ENCODE data around the gene CDON. TPM values are rescaled to one million over a fixed set of nuclear protein-coding genes. Genes with fewer than 3 reads are reported as not detected.

Gene CDON
- total and polyA plus RNA-seq, 4 donors: 1.5 to 25.6 (median 9.9) TPM

DNA sequence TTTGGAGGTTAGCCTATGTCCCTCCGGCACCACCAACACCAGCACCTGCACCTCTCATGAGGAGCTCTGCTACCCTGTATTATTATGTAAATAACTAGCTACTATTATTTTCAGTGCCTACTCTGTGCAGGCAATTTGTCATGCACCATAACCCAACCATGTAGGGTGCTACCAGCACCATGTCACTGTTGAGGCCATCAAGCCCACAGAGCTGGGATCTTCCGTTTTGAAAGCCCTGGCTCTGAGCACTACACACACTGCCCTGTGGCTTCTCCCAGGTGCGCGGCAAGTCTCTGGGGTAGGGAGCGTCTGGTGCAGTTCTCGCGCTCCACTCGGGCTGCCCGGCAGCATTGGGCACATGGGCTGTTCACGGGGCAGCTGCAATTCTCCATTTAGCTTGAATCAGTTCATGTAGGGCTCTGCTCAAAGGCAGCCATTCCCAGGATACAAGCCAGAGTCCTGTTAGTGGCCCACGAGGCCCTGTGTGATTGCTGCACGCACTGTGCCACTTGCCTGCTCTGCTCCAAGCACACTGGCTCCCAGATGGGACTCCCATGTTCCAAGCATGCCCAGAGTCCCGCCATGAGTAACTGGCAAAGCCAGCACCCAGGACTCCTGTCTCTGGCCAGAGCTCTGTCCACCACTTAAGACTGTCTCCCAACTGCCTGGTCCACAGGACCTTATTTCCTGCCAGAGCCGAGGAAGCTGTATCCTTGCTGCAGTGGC, 42.5 kb upstream of the CDON start:
- H3K9me3 ChIP-seq (ENCODE audit: control insufficient read depth in 4 of 4, insufficient read depth in 3 of 4, low read length in 3 of 4): no peaks in the 10 kb centered on the region
- no peak overlapping the region for H3K9ac ChIP-seq (ENCODE audit: insufficient read depth in 1 of 2, low read length in 2 of 2)
- no peak overlapping the region for H3K27ac ChIP-seq (ENCODE audit: low read depth in 1 of 2, low read length in 1 of 2)
- 85 to 95% methylated on average over 14 of the region's 14 CpGs for WGBS, 2 donors
- H3K27me3 ChIP-seq (ENCODE audit: control insufficient read depth in 3 of 3, insufficient read depth in 3 of 3, low read length in 2 of 3): no peaks in the 10 kb centered on the region
- H3K36me3 ChIP-seq (ENCODE audit: control insufficient read depth in 4 of 4, insufficient read depth in 4 of 4, low read length in 4 of 4): no peaks in the 10 kb centered on the region
- no peak overlapping the region for H3K4me3 ChIP-seq
- TF ChIP-seq, protein P1, sequence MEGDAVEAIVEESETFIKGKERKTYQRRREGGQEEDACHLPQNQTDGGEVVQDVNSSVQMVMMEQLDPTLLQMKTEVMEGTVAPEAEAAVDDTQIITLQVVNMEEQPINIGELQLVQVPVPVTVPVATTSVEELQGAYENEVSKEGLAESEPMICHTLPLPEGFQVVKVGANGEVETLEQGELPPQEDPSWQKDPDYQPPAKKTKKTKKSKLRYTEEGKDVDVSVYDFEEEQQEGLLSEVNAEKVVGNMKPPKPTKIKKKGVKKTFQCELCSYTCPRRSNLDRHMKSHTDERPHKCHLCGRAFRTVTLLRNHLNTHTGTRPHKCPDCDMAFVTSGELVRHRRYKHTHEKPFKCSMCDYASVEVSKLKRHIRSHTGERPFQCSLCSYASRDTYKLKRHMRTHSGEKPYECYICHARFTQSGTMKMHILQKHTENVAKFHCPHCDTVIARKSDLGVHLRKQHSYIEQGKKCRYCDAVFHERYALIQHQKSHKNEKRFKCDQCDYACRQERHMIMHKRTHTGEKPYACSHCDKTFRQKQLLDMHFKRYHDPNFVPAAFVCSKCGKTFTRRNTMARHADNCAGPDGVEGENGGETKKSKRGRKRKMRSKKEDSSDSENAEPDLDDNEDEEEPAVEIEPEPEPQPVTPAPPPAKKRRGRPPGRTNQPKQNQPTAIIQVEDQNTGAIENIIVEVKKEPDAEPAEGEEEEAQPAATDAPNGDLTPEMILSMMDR (IDR thresholded peaks at IDR 0.05; ENCODE audit: control extremely low read depth, extremely low read depth): no peak
- H3K4me1 ChIP-seq (ENCODE audit: control insufficient read depth in 5 of 5, insufficient read depth in 5 of 5, low read length in 5 of 5): peaks cover 3 to 24% (median 6%) of the 10 kb centered on the region in 5 donors
- no peak for DNase-seq
- no peak for ATAC-seq (ENCODE audit: insufficient read depth, low FRiP score)

GRCh38 chr11:126104420-126104819, 41.8 kb upstream of the CDON start:
- no peak overlapping the region for H3K27ac ChIP-seq (ENCODE audit: low read depth in 1 of 2, low read length in 1 of 2)
- peaks cover 3 to 24% (median 6%) of the 10 kb centered on the region in 5 donors for H3K4me1 ChIP-seq (ENCODE audit: control insufficient read depth in 5 of 5, insufficient read depth in 5 of 5, low read length in 5 of 5)
- H3K36me3 ChIP-seq (ENCODE audit: control insufficient read depth in 4 of 4, insufficient read depth in 4 of 4, low read length in 4 of 4): no peaks in the 10 kb centered on the region
- no peaks in the 10 kb centered on the region for H3K9me3 ChIP-seq (ENCODE audit: control insufficient read depth in 4 of 4, insufficient read depth in 3 of 4, low read length in 3 of 4)
- WGBS, 2 donors: 65 to 70% methylated on average over 6 of the region's 6 CpGs
- TF ChIP-seq, protein P1 (IDR thresholded peaks at IDR 0.05; ENCODE audit: control extremely low read depth, extremely low read depth): no peak
- no peak overlapping the region for H3K9ac ChIP-seq (ENCODE audit: insufficient read depth in 1 of 2, low read length in 2 of 2)
- DNase-seq (no peak), ATAC-seq (ENCODE audit: insufficient read depth, low FRiP score) (no peak)
- no peak overlapping the region for H3K4me3 ChIP-seq
- H3K27me3 ChIP-seq (ENCODE audit: control insufficient read depth in 3 of 3, insufficient read depth in 3 of 3, low read length in 2 of 3): no peaks in the 10 kb centered on the region

GRCh38 chr11:126103150-126103549, 40.5 kb upstream of the CDON start:
- TF ChIP-seq, protein P1 (IDR thresholded peaks at IDR 0.05; ENCODE audit: control extremely low read depth, extremely low read depth): no peak
- Histone ChIP-seq H3K9me3 (ENCODE audit: control insufficient read depth in 4 of 4, insufficient read depth in 3 of 4, low read length in 3 of 4) (no peaks in the 10 kb centered on the region), H3K4me3 (no peak overlapping the region), H3K27me3 (ENCODE audit: control insufficient read depth in 3 of 3, insufficient read depth in 3 of 3, low read length in 2 of 3) (no peaks in the 10 kb centered on the region), H3K27ac (ENCODE audit: low read depth in 1 of 2, low read length in 1 of 2) (peak overlapping the region in 1 of 2 donors; percentile 65), H3K4me1 (ENCODE audit: control insufficient read depth in 5 of 5, insufficient read depth in 5 of 5, low read length in 5 of 5) (peaks cover 3 to 27% (median 6%) of the 10 kb centered on the region in 5 donors), H3K36me3 (ENCODE audit: control insufficient read depth in 4 of 4, insufficient read depth in 4 of 4, low read length in 4 of 4) (no peaks in the 10 kb centered on the region), H3K9ac (ENCODE audit: insufficient read depth in 1 of 2, low read length in 2 of 2) (no peak overlapping the region)
- WGBS, 2 donors: 87 to 92% methylated on average over 5 of the region's 5 CpGs
- no peak for DNase-seq
- ATAC-seq (ENCODE audit: insufficient read depth, low FRiP score): no peak

Measured in lung (tissue), 12 donors.